ENCODE data around the gene ATP5F1D.

GRCh38 chr19:1229056-1229923 is 12.3 kb upstream of the ATP5F1D start:
- TF ChIP-seq CTCF (conservative IDR thresholded peaks at IDR 0.05; ENCODE audit: low read length) (no peak), EZH2phosphoT487 (IDR thresholded peaks at IDR 0.05; ENCODE audit: borderline replicate concordance) (no peak)

Measured in Loucy (cell line).